ENCODE results near the gene DCP2.
A peak's percentile ranks its signal among the peaks of the same experiment; 100 is the strongest.

DCP2 gene

DNA sequence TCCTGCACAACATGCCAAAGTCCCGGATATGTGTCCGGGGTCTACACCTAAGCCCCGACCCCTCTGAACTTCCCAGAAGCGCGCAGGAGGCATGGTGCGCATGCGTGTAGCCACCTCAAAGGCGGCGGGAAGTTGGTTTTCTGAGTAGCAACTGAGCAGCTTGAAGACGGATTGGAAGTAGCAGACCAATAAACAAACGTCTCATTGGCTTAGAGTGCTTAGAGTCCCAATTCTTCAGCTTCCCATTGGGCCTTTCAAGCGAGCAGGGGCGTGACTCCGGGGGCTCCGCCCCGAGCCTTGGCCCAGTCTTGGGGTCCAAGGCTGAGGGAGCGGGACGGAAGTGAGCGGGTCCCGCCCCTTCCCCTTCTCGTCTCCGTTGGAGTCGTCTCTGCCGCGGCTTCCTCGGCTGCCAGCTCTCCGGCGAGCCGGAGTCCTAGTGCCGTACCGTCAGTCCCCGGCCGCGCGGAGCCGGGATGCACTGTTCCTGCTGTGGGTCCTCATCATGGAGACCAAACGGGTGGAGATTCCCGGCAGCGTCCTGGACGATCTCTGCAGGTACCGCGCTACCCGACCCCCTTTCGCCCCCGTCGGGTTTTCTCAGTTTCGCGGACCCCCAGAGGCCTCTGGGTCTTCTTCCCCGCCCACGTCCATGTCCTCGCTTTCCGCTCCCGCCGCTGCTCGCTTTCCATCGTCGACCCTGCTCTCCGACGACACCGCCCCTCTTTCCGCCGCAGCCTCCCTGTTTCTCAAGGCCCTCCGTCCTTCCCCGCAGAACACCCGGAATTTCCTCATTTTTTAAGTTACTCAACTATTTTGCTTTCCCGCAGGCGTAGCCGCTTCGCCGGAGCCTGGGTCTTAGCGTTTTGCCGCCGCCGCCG is at the start of gene DCP2 (continued):
- TF ChIP-seq, protein P1, sequence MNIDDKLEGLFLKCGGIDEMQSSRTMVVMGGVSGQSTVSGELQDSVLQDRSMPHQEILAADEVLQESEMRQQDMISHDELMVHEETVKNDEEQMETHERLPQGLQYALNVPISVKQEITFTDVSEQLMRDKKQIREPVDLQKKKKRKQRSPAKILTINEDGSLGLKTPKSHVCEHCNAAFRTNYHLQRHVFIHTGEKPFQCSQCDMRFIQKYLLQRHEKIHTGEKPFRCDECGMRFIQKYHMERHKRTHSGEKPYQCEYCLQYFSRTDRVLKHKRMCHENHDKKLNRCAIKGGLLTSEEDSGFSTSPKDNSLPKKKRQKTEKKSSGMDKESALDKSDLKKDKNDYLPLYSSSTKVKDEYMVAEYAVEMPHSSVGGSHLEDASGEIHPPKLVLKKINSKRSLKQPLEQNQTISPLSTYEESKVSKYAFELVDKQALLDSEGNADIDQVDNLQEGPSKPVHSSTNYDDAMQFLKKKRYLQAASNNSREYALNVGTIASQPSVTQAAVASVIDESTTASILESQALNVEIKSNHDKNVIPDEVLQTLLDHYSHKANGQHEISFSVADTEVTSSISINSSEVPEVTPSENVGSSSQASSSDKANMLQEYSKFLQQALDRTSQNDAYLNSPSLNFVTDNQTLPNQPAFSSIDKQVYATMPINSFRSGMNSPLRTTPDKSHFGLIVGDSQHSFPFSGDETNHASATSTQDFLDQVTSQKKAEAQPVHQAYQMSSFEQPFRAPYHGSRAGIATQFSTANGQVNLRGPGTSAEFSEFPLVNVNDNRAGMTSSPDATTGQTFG (tag by site-specific recombination; IDR thresholded peaks at IDR 0.05; ENCODE audit: borderline replicate concordance) = no peak
- TF ChIP-seq, protein P2, sequence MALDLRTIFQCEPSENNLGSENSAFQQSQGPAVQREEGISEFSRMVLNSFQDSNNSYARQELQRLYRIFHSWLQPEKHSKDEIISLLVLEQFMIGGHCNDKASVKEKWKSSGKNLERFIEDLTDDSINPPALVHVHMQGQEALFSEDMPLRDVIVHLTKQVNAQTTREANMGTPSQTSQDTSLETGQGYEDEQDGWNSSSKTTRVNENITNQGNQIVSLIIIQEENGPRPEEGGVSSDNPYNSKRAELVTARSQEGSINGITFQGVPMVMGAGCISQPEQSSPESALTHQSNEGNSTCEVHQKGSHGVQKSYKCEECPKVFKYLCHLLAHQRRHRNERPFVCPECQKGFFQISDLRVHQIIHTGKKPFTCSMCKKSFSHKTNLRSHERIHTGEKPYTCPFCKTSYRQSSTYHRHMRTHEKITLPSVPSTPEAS (tag by site-specific recombination; IDR thresholded peaks at IDR 0.05) = no peak
- TF ChIP-seq ZNF544 (tag by site-specific recombination; IDR thresholded peaks at IDR 0.05) (no peak), KLF8 (tag by site-specific recombination; IDR thresholded peaks at IDR 0.05) (peak; percentile 72), ZNF174 (tag by site-specific recombination; IDR thresholded peaks at IDR 0.05) (no peak), HOXD13 (CRISPR knock-in tag; IDR thresholded peaks at IDR 0.05; ENCODE audit: borderline replicate concordance) (no peak), ZNF514 (tag by site-specific recombination; IDR thresholded peaks at IDR 0.05) (no peak), ZNF561 (tag by site-specific recombination; IDR thresholded peaks at IDR 0.05; ENCODE audit: borderline replicate concordance) (peak; percentile 71; the same call in 1 of the 2 replicates), ZNF175 (tag by site-specific recombination; IDR thresholded peaks at IDR 0.05) (no peak), ZBTB7A (tag by site-specific recombination; IDR thresholded peaks at IDR 0.05; ENCODE audit: low read depth) (peak; percentile 87; the same call in 1 of the 2 replicates), ZNF211 (tag by site-specific recombination; IDR thresholded peaks at IDR 0.05; ENCODE audit: low read depth) (no peak), ZNF169 (tag by site-specific recombination; IDR thresholded peaks at IDR 0.05) (no peak), ZNF404 (tag by site-specific recombination; IDR thresholded peaks at IDR 0.05) (no peak), ZNF157 (tag by site-specific recombination; IDR thresholded peaks at IDR 0.05) (no peak), ZBTB48 (tag by site-specific recombination; IDR thresholded peaks at IDR 0.05) (peak; percentile 60; the same call in 1 of the 2 replicates), ZNF146 (tag by site-specific recombination; IDR thresholded peaks at IDR 0.05) (peak; percentile 27; the same call in 1 of the 2 replicates), KLF9 (tag by site-specific recombination; IDR thresholded peaks at IDR 0.05; ENCODE audit: low read depth) (peak; percentile 92), ZNF792 (tag by site-specific recombination; IDR thresholded peaks at IDR 0.05) (no peak), KLF1 (tag by site-specific recombination; IDR thresholded peaks at IDR 0.05) (peak; percentile 29; the same call in 1 of the 2 replicates), ZNF473 (tag by site-specific recombination; IDR thresholded peaks at IDR 0.05) (no peak), ZNF391 (tag by site-specific recombination; IDR thresholded peaks at IDR 0.05; ENCODE audit: borderline replicate concordance, low read depth) (peak; percentile 91; the same call in 1 of the 2 replicates), ZNF112 (tag by site-specific recombination; IDR thresholded peaks at IDR 0.05) (no peak), ZNF292 (tag by site-specific recombination; IDR thresholded peaks at IDR 0.05; ENCODE audit: borderline replicate concordance, low read depth) (no peak), ZNF266 (tag by site-specific recombination; IDR thresholded peaks at IDR 0.05; ENCODE audit: low read depth) (no peak), ZNF202 (tag by site-specific recombination; IDR thresholded peaks at IDR 0.05; ENCODE audit: borderline replicate concordance) (no peak), OVOL3 (tag by site-specific recombination; IDR thresholded peaks at IDR 0.05) (peak; percentile 66; the same call in 1 of the 2 replicates), EGR2 (tag by site-specific recombination; IDR thresholded peaks at IDR 0.05; ENCODE audit: low read depth) (peak; percentile 80), BCL11A (tag by site-specific recombination; IDR thresholded peaks at IDR 0.05; ENCODE audit: low read depth) (no peak), ZNF530 (tag by site-specific recombination; IDR thresholded peaks at IDR 0.05; ENCODE audit: low read depth) (no peak)
- TF ChIP-seq, protein P3, sequence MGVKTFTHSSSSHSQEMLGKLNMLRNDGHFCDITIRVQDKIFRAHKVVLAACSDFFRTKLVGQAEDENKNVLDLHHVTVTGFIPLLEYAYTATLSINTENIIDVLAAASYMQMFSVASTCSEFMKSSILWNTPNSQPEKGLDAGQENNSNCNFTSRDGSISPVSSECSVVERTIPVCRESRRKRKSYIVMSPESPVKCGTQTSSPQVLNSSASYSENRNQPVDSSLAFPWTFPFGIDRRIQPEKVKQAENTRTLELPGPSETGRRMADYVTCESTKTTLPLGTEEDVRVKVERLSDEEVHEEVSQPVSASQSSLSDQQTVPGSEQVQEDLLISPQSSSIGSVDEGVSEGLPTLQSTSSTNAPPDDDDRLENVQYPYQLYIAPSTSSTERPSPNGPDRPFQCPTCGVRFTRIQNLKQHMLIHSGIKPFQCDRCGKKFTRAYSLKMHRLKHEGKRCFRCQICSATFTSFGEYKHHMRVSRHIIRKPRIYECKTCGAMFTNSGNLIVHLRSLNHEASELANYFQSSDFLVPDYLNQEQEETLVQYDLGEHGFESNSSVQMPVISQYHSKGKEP (tag by site-specific recombination; IDR thresholded peaks at IDR 0.05) = no peak
- TF ChIP-seq, protein P4, sequence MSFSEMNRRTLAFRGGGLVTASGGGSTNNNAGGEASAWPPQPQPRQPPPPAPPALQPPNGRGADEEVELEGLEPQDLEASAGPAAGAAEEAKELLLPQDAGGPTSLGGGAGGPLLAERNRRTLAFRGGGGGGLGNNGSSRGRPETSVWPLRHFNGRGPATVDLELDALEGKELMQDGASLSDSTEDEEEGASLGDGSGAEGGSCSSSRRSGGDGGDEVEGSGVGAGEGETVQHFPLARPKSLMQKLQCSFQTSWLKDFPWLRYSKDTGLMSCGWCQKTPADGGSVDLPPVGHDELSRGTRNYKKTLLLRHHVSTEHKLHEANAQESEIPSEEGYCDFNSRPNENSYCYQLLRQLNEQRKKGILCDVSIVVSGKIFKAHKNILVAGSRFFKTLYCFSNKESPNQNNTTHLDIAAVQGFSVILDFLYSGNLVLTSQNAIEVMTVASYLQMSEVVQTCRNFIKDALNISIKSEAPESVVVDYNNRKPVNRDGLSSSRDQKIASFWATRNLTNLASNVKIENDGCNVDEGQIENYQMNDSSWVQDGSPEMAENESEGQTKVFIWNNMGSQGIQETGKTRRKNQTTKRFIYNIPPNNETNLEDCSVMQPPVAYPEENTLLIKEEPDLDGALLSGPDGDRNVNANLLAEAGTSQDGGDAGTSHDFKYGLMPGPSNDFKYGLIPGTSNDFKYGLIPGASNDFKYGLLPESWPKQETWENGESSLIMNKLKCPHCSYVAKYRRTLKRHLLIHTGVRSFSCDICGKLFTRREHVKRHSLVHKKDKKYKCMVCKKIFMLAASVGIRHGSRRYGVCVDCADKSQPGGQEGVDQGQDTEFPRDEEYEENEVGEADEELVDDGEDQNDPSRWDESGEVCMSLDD (tag by site-specific recombination; IDR thresholded peaks at IDR 0.05) = peak; percentile 95

All from HEK293 (cell line).